HAP-1 (cell line): Measurements from ENCODE around the gene TRMU.

ENCODE experiments used
- DNase-seq, 2 experiments: peaks; one replicate each; pipeline ENCODE4 v3.0.0-alpha.2; 2016 to 2020; ENCODE audit warnings: low spot score in 2 of 2
- H3K27me3 ChIP-seq: fragments of 250-450 bp; sonication (Bioruptor Pico); 2 replicates; pipeline ENCODE4 v1.5.1; 2020; ENCODE audit warnings: low read depth, mild to moderate bottlenecking, moderate library complexity
- H3K36me3 ChIP-seq: fragments of 250-450 bp; sonication (Bioruptor Pico); replicated peaks from 2 replicates; pipeline ENCODE4 v1.5.1; 2020; ENCODE audit warnings: mild to moderate bottlenecking
- H3K4me1 ChIP-seq: fragments of 250-450 bp; sonication (Bioruptor Pico); 2 replicates; pipeline ENCODE4 v1.5.1; 2020; ENCODE audit warnings: mild to moderate bottlenecking
- H3K4me3 ChIP-seq: fragments of 250-450 bp; sonication (Bioruptor Pico); 2 replicates; pipeline ENCODE4 v1.5.1; 2020; ENCODE audit warnings: mild to moderate bottlenecking, moderate library complexity
- H3K9me3 ChIP-seq: fragments of 250-450 bp; sonication (Bioruptor Pico); 2 replicates; pipeline ENCODE4 v1.5.1; 2020; ENCODE audit warnings: mild to moderate bottlenecking, moderate library complexity
- in situ Hi-C: fragments of 300-500 bp; cut with MboI; formaldehyde crosslinking; loops from 3 replicates; pipeline ENCODE4 v1.14.3; 2020; ENCODE audit warnings: low sequenced_read_pairs, inconsistent platforms, mixed read lengths

Gene TRMU

DNA sequence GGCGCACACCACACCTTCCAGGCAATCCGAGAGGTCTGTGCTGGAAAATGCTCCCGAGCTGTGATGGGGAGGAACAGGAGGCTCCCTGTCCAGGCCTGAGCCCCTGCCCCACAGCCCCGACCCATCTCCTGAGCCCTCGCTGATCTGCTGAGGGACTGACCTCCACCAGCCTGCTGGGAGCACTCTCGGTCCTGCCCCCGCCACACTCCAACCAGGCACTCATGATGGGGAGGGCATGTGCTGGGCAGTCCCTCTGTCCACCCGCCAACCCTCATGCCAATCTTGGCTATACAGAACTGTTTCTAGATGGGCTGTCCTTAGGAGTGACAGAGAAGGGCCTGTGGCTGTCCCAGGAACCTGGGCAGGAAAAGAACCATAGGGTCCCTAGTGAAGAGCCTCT is 70.8 kb downstream of the TRMU start:
- Histone ChIP-seq H3K36me3 (no peaks in the 10 kb centered on the region; the same call in 1 of the 2 replicates), H3K4me1 (no peaks in the 10 kb centered on the region), H3K9me3 (no peaks in the 10 kb centered on the region), H3K27me3 (no peaks in the 10 kb centered on the region), H3K4me3 (no peak overlapping the region)
- in situ Hi-C loops: no loop called here
- DNase-seq: no peak

DNA sequence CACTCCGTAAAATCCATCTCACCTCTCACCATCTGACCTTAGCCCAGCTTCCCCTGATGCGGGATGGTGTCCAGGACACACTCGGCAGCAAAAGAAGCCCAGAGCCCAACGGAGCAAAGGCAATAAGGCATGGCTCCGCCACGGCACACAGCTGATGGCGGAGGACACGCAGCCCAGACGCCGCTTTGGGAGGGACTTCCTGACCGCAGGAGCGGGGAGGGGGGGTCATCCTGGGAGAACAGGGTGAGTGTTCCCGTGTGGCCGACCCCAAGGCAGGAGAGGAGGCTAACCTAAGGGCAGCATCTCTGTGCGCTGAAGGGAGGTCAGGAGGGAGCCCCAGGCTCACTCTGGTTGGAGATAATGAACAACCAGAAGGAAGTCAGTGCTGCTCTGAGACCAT is 71.3 kb downstream of the TRMU start:
- in situ Hi-C loops: no loop called here
- Histone ChIP-seq H3K36me3 (no peaks in the 10 kb centered on the region; the same call in 1 of the 2 replicates), H3K9me3 (no peaks in the 10 kb centered on the region), H3K4me1 (no peaks in the 10 kb centered on the region), H3K27me3 (no peaks in the 10 kb centered on the region), H3K4me3 (no peak overlapping the region)
- DNase-seq: no peak
